Ectodermal cell (in vitro differentiated cells): Measurements from ENCODE around the gene MFSD1.

Source experiments
- H3K27ac ChIP-seq: 2 replicates; pipeline ENCODE4 v1.7.0; 2013; ENCODE audit warnings: mild to moderate bottlenecking, low read depth, low read length; ENCODE audit not compliant: insufficient read depth, poor library complexity, severe bottlenecking
- H3K27me3 ChIP-seq: 2 replicates; pipeline ENCODE4 v1.7.0; 2013; ENCODE audit warnings: mild to moderate bottlenecking, low read length; ENCODE audit not compliant: insufficient read depth, control insufficient read depth, poor library complexity, severe bottlenecking
- H3K36me3 ChIP-seq: one replicate; pipeline ENCODE4 v1.7.0; 2013; ENCODE audit warnings: low read length; ENCODE audit not compliant: control insufficient read depth, insufficient read depth
- H3K4me1 ChIP-seq: one replicate; pipeline ENCODE4 v1.7.0; 2013; ENCODE audit warnings: low read length; ENCODE audit not compliant: control insufficient read depth, insufficient read depth
- H3K4me3 ChIP-seq: 2 replicates; pipeline ENCODE4 v1.7.0; 2013; ENCODE audit warnings: low read depth, low read length, control low read depth; ENCODE audit not compliant: insufficient read depth
- H3K9me3 ChIP-seq: 2 replicates; pipeline ENCODE4 v1.7.0; 2013; ENCODE audit warnings: mild to moderate bottlenecking, low read length, moderate library complexity; ENCODE audit not compliant: control insufficient read depth
- WGBS, 2 experiments: methylation state at CpG; one replicate each; pipeline ENCODE4 v1.1.7; 2013; ENCODE audit warnings: missing lambda C conversion rate in 2 of 2; 5-methylcytosine and 5-hydroxymethylcytosine counted together

Gene MFSD1

DNA sequence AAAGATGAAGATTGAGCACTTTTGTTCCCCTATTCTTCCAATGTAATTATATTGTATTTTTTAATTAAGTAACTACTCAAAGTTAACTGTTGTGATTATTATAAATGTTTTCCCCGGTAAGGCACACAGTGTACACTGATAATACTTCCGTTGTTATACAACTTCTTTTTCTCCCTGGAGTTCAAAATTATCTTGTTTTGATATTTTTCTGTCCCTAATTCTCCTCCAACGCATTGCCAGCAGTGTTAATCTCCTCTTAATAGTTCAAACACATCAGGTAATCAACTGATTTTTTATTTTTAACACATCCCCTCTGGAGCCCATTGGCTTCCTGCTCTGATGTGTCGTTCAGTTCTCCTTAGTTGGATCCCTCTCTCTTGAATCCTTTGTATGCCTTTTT is 32.3 kb upstream of the MFSD1 start:
- H3K4me3 ChIP-seq: no peak overlapping the region
- peaks cover 11% of the 10 kb centered on the region for H3K4me1 ChIP-seq
- H3K27me3 ChIP-seq: no peaks in the 10 kb centered on the region
- no peaks in the 10 kb centered on the region for H3K36me3 ChIP-seq
- 90 to 91% methylated on average over 4 of the region's 4 CpGs for WGBS, 2 experiments
- no peak overlapping the region for H3K27ac ChIP-seq
- no peaks in the 10 kb centered on the region for H3K9me3 ChIP-seq

- H3K36me3 ChIP-seq: no peaks in the 10 kb centered on the region
- no peak overlapping the region for H3K4me3 ChIP-seq
- no peaks in the 10 kb centered on the region for H3K27me3 ChIP-seq
- WGBS, 2 experiments: 95 to 96% methylated on average over 9 to 10 of the region's 10 CpGs
- H3K27ac ChIP-seq: no peak overlapping the region
- H3K9me3 ChIP-seq: no peaks in the 10 kb centered on the region
- H3K4me1 ChIP-seq: peaks cover 11% of the 10 kb centered on the region
Observed at GRCh38 chr3:158769952-158770740, 31.7 kb upstream of the MFSD1 start.

GRCh38 chr3:158770741-158771350 is 31.0 kb upstream of the MFSD1 start:
- Histone ChIP-seq H3K27ac (no peak overlapping the region), H3K9me3 (no peaks in the 10 kb centered on the region)
- WGBS, 2 experiments: 94 to 96% methylated on average over 4 of the region's 4 CpGs

GRCh38 chr3:158771577-158771976 is 30.3 kb upstream of the MFSD1 start:
- Histone ChIP-seq H3K36me3 (no peaks in the 10 kb centered on the region), H3K4me1 (peaks cover 11% of the 10 kb centered on the region), H3K27ac (no peak overlapping the region), H3K4me3 (no peak overlapping the region), H3K9me3 (no peaks in the 10 kb centered on the region), H3K27me3 (no peaks in the 10 kb centered on the region)
- WGBS, 2 experiments: 88 to 96% methylated on average over 1 of the region's 1 CpG

More at GRCh38 chr3:158770741-158771350, 31.0 kb upstream of the MFSD1 start:
- no peak overlapping the region for H3K4me3 ChIP-seq
- no peaks in the 10 kb centered on the region for H3K27me3 ChIP-seq
- no peaks in the 10 kb centered on the region for H3K36me3 ChIP-seq
- peaks cover 11% of the 10 kb centered on the region for H3K4me1 ChIP-seq

- no peaks in the 10 kb centered on the region for H3K27me3 ChIP-seq
- peaks cover 11% of the 10 kb centered on the region for H3K4me1 ChIP-seq
- WGBS, 2 experiments: 88 to 96% methylated on average over 3 of the region's 3 CpGs
- H3K4me3 ChIP-seq: no peak overlapping the region
- no peaks in the 10 kb centered on the region for H3K9me3 ChIP-seq
- no peak overlapping the region for H3K27ac ChIP-seq
- H3K36me3 ChIP-seq: no peaks in the 10 kb centered on the region
Observed at GRCh38 chr3:158771982-158772381, 29.9 kb upstream of the MFSD1 start.

- Histone ChIP-seq H3K36me3 (no peaks in the 10 kb centered on the region), H3K4me3 (no peak overlapping the region), H3K27me3 (no peaks in the 10 kb centered on the region), H3K4me1 (peaks cover 8% of the 10 kb centered on the region), H3K9me3 (no peaks in the 10 kb centered on the region), H3K27ac (no peak overlapping the region)
Observed at GRCh38 chr3:158773166-158773565, 28.7 kb upstream of the MFSD1 start.

DNA sequence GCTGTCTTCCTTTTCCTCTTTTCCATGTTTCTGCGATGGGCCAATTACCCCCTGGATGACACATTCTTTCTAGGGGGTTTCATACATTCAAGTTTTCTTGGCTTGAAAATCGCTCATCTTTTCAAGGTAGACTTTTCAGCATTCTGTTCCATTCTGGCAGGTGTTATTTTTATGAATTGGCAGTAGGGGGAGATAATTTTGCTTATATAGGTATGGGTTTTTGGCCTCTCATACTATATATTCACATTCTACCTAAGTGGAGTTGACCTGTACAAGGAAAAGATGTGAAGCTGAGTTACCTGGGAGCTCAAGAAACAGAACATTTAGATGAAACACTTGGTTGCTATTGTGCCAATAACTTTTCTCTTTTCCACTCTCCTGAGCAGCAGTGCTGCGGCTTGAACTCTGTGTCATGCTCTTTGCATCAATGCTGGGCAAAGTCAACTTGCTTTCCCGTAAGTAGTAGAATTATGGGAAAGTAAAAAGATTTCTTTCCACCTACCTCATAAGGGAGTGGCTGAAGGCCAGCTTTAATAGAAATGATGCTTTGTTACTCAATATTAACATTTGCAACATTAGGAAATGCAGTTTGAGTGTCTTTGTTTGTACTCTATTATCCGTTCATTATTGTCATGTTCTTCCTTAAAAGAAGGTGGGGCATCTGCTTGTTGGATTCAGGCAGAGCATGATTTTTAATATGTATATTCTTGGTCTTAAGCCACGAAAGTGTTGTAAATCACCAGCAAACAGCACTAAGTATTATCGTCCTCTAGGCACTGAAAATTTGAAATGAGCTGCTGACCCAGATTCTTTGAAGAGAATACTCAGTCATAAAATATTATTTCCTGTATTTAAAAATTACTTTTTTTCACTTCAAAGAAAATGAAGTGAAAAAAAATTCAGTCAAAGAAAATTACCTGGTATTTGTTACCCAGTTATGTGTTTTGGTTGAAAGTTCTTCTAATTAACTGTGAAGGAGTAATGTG is 27.7 kb upstream of the MFSD1 start:
- no peaks in the 10 kb centered on the region for H3K27me3 ChIP-seq
- no peak overlapping the region for H3K4me3 ChIP-seq
- 93 to 94% methylated on average over 6 to 7 of the region's 7 CpGs for WGBS, 2 experiments
- H3K4me1 ChIP-seq: no peaks in the 10 kb centered on the region
- H3K27ac ChIP-seq: no peak overlapping the region
- H3K9me3 ChIP-seq: no peaks in the 10 kb centered on the region
- no peaks in the 10 kb centered on the region for H3K36me3 ChIP-seq

DNA sequence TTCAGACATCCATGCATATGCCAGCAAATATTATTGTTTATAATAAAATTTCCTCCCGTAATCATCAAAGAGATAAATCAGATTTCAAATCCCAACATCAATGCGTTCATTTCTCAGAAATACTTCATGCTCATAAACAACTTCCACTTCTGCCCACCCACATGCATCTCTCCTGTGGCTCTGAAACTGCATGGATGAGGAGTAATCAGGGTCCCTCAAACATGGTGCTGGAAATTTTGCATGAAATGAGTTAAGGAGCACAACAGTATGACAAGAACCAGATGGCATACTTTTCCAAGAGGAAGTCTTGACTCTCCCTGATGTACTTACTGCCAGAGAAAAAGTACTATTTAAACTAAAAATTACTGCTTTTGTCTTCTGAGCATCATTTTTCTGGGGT is 26.9 kb upstream of the MFSD1 start:
- no peak overlapping the region for H3K4me3 ChIP-seq
- H3K27ac ChIP-seq: no peak overlapping the region
- H3K36me3 ChIP-seq: no peaks in the 10 kb centered on the region
- no peaks in the 10 kb centered on the region for H3K4me1 ChIP-seq
- H3K9me3 ChIP-seq: no peaks in the 10 kb centered on the region
- no peaks in the 10 kb centered on the region for H3K27me3 ChIP-seq
- WGBS, 2 experiments: 92 to 100% methylated on average over 2 of the region's 2 CpGs

- no peaks in the 10 kb centered on the region for H3K9me3 ChIP-seq
- H3K4me3 ChIP-seq: no peak overlapping the region
- H3K27me3 ChIP-seq: no peaks in the 10 kb centered on the region
- H3K36me3 ChIP-seq: no peaks in the 10 kb centered on the region
- H3K27ac ChIP-seq: no peak overlapping the region
- no peaks in the 10 kb centered on the region for H3K4me1 ChIP-seq
- 95 to 98% methylated on average over 3 of the region's 3 CpGs for WGBS, 2 experiments
Observed at GRCh38 chr3:158775426-158776410, 26.1 kb upstream of the MFSD1 start.
